ENCODE measurements around the gene RPSA.
"Not testable (repeated sequence)": the region's sequence is repeated elsewhere in the genome, so short reads cannot be mapped to it uniquely, and the experiment has no call there.

RPSA gene

DNA sequence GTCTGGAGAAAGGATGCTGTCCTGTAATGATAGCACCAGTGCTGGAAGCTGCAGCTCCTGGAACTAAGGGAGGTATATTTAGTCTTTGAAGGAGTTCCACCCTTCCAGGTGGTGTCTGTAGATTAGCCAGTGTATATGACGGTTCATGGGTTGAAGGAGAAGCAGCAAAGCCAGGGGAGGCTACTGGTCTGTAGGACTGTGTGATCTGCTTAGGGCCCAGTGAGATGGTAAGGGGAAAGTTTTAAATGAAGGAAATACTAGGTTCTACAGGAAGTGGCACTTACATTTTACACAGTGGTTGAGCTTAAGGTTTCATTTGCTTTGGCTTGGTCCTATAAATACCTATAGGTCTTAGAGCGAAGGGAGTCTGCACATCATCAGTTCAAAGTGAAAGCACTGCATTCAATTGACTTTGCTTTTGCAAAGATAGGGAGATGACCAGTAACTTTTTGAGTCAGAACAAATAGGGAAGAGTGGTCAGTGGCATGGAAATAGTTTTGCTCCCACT, 17.7 kb upstream of the RPSA start:
- no peak for DNase-seq (ENCODE audit: low spot score)

DNA sequence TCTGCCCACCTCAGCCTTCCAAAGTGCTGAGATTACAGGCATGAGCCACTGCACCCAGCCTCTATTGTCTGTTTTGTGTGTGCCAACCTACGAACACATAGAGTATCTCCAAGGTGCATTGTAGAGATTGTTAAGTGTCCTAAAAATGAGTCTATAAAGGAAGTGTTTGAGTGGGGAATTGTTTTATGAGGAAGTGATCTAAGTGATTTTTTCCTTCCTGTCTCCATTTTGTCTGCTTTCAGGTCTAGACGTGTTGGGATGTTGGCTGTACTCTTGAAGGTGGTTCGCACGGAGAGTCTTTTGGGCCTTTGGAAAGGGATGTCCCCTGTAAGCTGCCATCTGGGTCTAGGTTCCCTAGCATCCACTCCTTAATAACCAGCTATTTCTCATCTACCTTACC, 16.3 kb upstream of the RPSA start:
- DNase-seq (ENCODE audit: low spot score), result no peak

DNA sequence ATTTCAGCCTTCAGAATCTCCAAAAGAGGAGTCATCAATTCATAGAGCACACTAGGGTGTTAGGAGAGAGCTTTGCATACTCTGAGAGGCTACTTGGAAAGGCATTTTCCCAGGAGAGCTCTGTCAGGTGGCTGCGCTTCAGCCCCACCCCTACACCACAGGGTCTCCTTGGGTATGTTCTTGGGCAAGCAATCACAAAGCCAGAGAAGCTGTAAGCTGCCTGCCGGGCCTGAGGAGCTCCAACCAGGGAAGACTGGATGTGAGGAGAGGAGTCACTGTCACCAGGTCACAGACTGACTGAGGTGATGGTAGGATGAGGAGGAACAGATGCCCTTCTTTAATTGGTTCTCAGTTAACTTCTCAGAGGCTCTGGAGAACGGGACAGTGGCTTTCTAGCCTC, 9.8 kb upstream of the RPSA start:
- no peak for DNase-seq (ENCODE audit: low spot score)

DNA sequence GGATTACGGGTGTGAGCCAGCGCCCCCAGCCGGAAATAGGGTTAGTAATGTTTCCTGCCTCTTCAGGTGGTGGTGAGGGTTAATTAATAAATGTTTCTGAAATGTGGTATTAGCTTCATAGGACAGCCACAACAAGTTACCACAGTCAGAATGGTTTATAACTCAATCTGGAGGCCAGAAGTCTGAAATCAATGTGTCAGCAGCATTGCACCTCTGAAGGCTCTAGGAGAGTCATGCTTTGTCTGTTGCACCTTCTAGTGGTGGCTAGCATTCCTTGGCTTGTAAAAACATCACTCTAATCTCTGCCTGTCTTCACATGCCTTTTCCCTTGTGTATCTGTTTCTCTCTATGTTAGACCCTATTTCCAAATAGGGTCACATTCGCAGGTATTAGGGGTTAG, 7.8 kb upstream of the RPSA start:
- DNase-seq (ENCODE audit: low spot score), result no peak

DNA sequence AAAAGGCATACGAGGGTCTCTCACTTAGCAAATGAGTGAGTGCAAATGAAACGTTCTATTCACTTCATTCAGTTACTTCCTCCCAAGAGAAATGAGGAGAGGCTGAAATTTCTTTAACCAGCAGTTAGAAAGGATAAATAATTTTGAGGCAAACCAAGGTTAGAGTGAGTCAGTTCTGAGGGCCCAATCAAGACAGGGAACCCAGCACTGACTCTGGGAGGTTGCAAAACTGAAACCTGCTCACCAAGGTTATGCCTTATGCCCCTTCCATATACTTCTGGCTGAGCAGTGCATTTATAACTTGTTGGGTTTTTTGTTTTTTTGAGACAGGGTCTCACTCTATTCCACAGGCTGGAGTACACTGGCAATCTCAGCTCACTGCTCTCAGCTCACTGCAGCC, 4.5 kb upstream of the RPSA start:
- no peak for DNase-seq (ENCODE audit: low spot score)

DNA sequence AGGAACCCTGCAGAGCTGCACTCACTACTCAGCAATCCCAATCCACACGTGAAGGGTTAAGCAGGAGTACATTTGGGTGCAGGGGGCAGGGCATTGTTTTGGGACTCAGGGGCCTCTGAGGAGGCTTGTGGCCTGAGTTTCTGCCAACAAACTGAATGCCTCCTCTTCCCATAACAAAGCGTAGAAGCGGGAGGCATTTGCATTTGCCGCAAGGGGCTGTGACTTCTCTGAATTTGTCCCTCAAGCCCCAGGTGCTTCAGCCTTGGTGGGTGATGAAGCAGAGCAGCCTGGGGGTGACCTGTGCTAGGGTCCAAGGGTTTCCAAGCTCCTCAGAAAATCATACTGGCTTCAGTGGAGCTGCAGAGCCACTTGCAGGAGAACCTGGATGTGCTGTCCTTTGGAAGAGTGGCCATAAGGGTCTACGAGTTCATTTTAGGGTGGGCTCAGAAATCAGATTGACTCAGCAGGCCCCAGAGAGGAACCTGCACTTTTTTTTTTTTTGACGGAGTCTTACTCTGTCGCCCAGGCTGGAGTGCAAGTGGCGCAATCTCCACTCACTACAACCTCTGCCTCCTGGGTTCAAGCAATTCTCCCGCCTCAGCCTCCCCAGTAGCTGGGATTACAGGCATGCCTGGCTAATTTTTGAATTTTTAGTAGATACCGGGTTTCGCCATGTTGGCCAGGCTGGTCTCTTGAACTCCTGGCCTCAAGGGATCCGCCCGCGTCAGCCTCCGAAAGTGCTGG, 1.4 kb upstream of the RPSA start:
- DNase-seq (ENCODE audit: low spot score), result no peak

DNA sequence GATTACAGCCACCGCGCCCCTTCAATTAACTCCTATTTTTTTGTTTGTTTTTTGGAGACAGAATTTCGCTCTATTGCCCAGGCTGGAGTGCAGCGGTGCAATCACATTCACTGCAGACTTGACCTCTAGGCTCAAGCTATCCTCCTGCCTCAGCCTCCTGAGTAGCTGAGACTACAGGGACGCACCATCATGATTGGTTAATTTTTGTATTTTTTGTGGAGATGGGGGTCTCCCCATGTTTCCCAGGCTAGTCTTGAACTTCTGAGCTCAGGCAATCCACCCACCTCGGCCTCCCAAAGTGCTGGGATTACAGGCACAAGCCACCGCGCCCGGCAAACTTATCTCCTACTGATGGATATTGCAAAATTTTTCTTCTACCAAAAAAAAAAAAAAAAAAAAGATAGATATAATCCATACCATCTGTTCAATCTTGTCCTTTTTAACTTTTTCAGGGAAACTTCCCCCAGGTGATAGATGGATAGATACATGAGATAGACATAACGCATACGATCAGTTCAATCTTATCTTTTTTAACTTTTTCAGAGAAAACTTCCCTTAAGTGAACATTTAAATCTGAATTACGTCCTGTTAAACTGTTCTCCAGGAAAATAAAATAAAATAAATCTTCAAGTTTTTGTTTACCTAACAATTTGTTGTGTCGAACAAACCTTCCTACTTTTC, 693 bp upstream of the RPSA start:
- no peak for DNase-seq (ENCODE audit: low spot score)

DNA sequence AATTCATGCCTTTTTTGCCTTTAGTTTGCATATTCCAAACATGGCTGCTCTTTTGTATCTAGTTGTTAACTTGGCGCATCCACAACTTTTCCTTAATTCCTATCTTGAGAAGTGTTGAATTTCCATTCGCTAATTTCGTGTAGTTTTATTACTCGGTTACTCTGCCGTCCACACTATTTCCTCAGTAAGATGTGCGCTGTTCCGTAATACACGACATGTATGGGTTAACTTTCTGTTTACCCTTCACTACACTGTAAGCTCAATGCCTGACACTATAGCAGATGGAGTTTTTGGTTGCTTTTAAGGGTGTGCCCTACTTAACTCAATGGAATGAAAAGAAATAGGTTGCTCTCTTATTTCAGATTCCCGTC, 724 bp downstream of the RPSA start:
- DNase-seq (ENCODE audit: low spot score), result no peak

DNA sequence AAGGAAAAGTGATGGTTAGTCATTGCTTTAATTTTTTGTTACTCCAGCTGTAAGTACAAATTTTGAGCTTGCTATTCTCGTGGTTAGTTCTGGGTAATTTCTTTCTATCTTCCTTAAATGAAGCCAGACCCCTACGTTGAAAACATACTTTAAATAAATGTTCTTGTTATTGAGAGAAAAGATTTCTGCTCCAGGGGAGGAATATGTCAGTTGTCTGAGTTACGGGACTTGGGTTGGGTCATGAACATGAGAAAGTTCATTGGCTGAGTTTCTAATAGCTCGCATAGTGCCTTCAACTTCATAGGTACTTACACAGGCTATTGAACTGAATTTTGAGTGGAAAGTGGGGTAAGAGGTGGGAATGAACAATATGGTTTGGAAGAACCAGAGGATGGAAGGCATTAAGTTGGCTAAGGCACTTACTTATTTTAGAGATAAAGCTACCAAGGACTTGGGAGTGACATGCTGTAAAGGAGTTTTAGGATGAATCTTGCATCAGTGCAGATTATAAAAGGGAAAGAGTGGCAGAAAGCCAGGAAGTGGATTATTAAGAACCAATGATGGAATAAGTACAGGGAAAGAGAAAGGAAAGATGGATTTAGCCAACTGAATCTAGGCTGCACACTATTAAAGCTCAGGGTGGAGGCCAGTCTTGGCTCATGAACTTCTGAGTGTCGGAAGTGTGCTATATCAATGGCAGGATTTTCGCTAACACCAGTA, 1.4 kb downstream of the RPSA start:
- DNase-seq (ENCODE audit: low spot score), result no peak

DNA sequence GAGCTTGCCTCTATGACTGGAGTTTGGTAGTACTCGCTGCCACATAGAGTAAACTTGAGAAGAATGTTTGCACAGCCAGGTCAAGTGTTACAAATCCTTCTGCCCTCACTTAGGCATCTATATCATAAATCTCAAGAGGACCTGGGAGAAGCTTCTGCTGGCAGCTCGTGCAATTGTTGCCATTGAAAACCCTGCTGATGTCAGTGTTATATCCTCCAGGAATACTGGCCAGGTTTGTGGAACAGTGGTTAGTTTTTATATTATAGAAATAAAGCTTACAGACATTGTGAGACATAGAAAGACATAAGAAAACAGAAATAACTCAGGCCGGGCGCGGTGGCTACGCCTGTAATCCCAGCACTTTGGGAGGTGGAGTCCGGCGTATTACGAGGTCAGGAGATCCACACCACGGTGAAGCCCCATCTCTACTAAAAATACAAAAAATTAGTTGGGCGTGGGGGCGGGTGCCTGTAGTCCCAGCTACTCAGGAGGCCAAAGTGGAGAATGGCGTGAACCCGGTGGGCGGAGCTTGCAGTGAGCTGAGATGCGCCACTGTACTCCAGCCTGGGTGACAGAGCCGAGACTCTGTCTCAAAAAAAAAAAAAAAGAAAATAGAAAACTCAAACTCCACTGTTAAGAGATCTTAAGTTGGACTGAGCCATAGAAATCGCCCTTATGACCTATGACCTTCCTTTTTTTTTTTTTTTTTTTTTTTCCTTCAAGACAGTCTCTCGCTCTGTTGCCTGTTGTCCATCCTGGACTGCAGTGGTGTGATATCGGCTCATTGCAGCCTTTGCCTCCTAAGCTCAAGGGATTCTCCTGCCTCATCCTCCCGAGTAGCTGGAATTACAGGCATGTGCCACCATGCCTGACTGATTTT, 2.2 kb downstream of the RPSA start:
- DNase-seq (ENCODE audit: low spot score), result no peak

DNA sequence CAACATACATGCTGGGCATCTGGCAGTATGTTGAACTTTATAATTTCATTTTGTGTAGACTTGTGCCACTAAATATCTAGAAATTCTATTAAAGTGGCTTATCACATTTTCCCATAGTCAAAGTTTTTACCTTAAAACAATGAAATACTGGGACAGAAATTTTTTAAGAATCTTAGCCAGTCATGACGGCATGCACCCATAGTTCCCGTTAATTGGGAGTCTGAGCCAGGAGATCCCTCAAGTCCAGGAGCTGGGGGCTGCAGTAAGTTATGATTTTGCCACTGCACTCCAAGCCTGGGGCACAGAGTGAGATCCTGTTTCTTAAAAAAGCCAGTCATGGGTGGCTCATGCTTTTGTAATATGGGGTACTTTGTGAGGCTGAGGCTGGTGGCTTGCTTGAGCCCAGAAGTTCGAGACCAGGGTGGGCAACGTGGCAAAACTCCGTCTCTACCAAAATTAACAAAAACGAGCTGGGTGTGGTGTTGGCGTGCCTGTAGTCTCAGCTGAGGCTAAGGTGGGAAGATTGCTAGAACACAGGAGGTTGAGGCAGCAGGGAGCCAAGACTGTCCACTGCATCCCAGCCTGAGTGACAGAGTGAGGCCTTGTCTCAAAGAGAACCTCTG, 3.1 kb downstream of the RPSA start:
- no peak for DNase-seq (ENCODE audit: low spot score)

DNA sequence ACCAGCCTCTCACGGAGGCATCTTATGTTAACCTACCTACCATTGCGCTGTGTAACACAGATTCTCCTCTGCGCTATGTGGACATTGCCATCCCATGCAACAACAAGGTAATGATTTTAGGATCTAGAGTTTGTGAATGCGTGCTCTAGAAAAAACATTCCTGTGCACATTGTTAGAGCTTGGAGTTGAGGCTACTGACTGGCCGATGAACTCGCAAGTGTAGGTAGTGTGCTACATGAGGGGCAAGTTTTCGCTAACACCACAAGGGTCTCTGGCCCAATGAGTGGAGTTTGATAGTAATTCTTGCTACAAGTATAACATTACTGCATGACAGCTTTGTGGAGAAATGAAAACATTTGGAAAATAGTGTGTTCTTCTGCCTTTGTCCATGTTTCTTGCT, 4.4 kb downstream of the RPSA start:
- no peak for DNase-seq (ENCODE audit: low spot score)

DNA sequence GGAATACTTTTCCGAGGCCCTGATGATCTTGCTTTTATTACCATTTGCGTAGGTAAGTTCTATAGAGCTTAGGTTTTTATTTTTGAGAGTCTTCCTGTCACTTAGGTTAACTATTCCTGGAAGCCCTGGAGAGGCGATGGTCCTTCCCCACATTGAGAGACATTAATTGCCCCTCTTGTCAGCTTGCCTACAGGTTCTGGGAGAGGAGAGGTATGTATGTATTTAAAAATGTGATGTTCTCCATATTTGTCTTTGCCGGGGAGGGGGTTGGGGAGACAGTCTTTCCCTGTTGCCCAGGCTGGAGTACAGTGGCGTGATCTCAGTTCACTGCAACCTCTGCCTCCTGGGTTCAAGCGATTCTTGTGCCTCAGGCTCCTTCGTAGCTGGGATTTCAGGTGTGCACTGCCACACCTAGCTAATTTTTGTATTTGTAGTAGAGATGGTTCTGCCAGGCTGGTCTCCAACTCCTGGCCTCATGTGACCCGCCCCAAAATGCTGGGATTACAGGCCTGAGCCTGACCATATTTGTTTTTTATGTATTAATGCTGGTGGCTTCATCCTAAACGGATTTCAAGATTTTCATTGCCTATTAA, 6.2 kb downstream of the RPSA start:
- DNase-seq (ENCODE audit: low spot score), result no peak

DNA sequence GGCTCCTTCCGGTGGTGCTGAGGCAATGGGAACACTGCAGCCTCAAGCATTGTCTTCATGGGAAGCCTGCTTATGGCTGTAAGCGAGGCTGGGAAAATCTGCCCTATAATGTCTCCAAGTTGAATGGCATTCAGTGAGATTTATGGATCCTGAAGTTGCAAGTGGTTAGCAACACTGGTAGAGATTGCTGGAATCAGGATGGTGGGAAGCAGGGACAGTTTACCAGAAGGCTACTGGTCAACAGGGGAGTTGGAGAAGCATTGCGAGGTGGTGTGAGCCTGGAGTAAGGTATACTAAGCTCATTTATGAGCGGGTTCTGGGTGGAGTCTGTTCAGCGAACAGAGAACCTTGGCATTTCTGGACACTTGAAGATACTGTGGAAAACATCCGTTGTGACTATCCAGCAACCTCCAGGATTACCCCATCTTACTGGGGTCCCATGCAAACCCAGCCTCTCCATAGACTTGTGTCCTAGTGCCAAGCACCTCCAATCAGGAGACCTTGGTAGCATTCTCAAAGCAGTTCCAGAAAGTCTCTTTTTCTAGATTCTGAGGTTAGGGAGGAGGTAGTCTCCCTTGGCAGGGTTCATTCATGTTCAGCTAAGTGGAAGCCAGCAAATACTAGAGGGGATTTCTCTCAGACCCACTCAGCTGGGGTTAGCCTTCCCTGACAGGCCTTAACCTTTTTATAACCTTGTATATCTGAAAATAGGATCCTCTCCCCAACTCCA, 7.3 kb downstream of the RPSA start:
- no peak for DNase-seq (ENCODE audit: low spot score)

DNA sequence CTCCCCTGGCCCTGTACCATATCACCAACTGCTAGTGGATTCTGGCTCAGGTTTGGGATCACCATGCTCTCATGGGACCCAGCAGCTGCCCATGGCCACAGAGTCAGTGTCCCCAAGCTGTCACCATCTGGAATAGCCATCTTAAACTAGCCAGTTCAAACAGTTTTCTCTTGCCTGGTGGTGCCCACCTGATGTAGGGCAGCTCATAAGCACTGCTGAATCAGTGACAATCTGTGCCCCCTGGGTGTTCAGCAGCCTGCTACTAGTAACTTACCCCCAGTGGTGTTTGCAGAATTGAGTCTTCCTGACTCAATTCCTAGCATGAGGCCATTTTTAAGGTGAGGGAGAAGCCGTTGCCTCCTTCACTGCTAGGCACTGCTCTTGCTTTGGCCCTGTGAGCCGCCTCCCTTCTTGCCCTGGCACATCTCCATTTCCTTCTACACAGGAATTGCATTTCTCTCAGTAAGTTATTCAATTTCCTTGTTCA, 7.9 kb downstream of the RPSA start:
- DNase-seq (ENCODE audit: low spot score), result peak; percentile 37

DNA sequence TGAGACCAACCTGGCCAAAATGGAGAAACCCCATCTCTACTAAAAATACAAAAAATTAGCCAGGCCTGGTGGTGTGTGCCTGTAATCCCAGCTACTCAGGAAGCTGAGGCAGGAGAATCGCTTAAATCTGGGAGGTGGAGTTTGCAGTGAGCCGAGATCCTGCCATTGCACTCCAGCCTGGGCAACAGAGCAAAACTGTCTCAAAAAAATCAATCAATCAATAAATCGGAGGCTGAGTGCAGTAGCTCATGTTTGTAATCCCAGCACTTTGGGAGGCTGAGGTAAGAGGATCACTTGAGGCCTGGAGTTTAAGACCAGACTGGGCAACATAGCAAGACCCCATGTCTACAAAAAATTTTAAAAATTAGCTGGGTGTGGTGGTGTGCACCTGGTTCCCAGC, 8.8 kb downstream of the RPSA start:
- not testable (repeated sequence) for DNase-seq (ENCODE audit: low spot score)

DNA sequence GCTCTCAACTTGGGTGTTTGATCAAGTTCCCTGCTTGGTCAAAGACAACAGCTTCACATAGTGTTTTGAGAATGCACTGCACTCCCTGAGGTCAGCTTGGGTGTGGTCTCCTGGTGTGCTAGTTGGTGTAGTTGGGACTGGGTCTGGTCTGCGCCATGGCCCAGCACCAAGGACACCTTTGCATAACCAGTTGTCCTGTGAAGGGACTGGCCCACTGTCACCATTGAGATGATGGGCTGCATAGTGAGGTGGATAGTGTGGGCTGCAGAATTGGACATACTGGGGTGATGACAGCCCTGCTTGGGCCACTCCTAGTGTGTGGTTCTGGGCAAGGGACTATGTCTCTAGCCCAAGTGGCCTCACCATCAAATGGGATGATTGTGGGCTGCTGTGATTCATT, 9.5 kb downstream of the RPSA start:
- no peak for DNase-seq (ENCODE audit: low spot score)

DNA sequence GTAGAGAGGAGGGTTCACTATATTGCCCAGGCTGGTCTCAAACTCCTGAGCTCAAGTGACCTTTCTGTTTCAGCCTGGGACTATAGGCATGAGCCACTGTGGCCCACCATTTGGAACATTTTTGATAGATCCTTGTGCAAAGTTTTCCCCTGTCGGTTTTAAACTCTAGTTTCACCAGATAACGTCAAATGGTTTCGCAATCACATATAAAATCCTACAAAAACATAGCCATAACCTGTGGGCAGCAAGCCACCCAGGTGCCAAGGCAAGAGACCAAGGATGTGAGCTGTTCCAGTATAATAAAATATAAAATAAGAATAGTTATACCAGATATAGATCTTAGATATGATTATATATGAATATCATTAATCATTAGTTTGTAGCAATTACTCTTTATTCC, 10.5 kb downstream of the RPSA start:
- DNase-seq (ENCODE audit: low spot score), result not testable (repeated sequence)

DNA sequence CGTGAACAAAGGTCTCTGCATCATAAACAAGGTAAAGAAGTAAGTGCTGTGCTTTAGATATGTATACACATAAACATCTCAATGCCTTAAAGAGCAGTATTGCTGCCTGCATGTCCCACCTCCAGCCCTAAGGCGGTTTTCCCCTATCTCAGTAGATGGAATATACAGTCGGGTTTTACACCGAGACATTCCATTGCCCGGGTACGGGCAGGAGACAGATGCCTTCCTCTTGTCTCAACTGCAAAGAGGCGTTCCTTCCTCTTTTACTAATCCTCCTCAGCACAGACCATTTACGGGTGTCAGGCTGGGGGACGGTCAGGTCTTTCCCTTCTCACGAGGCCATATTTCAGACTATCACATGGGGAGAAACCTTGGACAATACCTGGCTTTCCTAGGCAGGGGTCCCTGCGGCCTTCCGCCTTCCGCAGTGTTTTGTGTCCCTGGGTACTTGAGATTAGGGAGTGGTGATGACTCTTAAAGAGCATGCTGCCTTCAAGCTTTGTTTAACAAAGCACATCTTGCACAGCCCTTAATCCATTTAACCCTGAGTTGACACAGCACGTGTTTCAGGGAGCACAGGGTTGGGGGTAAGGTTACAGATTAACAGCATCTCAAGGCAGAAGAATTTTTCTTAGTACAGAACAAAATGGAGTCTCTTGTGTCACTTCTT, 12.2 kb downstream of the RPSA start:
- DNase-seq (ENCODE audit: low spot score), result not testable (repeated sequence)
